ENCODE data around the gene MAP7D3. TPM values are rescaled to one million over a fixed set of nuclear protein-coding genes. Genes with fewer than 3 reads are reported as not detected.
"Not testable (repeated sequence)": the region's sequence is repeated elsewhere in the genome, so short reads cannot be mapped to it uniquely, and the experiment has no call there.

The MAP7D3 gene
- total RNA-seq, 1 donor = 19.9 TPM

DNA sequence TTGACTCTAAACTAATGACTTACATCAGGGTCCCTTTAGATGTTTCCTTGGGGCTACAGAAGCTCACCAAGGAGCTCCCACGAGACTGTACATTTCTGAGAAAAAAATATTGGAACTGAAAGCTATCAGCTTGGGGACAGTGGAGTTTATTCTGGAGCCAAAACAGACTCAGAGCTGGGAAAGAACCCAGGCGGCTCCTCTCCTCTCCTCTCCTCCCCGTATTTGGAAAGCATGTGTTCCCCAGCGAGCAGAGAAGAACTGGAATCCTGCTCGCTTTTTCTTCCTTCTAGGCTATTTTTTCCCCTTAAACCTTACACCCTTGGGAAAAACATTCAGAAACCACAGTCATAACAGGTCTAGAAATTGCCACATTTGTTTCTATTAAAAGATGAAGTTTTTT is 4.3 kb upstream of the MAP7D3 start:
- H3K4me3 ChIP-seq (ENCODE audit: low read depth, low read length) = no peak overlapping the region
- TF ChIP-seq, protein P1, sequence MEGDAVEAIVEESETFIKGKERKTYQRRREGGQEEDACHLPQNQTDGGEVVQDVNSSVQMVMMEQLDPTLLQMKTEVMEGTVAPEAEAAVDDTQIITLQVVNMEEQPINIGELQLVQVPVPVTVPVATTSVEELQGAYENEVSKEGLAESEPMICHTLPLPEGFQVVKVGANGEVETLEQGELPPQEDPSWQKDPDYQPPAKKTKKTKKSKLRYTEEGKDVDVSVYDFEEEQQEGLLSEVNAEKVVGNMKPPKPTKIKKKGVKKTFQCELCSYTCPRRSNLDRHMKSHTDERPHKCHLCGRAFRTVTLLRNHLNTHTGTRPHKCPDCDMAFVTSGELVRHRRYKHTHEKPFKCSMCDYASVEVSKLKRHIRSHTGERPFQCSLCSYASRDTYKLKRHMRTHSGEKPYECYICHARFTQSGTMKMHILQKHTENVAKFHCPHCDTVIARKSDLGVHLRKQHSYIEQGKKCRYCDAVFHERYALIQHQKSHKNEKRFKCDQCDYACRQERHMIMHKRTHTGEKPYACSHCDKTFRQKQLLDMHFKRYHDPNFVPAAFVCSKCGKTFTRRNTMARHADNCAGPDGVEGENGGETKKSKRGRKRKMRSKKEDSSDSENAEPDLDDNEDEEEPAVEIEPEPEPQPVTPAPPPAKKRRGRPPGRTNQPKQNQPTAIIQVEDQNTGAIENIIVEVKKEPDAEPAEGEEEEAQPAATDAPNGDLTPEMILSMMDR (IDR thresholded peaks at IDR 0.05; ENCODE audit: insufficient read depth, low read depth, low read length) = no peak
- no peak for DNase-seq (ENCODE audit: low read depth)

- DNase-seq (ENCODE audit: low read depth) = no peak
- H3K4me3 ChIP-seq (ENCODE audit: low read depth, low read length) = peak overlapping the region; percentile 71
- TF ChIP-seq, protein P1 (IDR thresholded peaks at IDR 0.05; ENCODE audit: insufficient read depth, low read depth, low read length) = no peak
These were observed 784 bp downstream of the MAP7D3 start for GRCh38 chrX:136250191-136251040.

DNA sequence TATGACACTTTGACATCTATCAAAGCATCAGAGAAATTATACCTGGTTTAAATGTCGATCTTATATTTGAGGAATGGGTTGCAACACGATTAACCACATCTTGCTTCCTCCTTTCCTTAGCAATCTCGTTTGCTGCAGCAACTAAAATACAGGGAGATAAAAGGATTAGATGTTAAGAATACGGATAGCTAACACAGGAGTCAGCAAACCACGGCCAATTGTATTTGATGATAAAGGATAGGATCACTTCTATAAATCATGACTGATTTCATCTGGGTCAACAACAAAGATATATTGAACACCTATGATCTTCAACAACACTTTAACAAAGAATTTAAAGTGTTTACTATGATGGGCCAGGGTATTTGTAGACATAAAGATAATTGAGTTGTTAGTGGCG is 5.0 kb downstream of the MAP7D3 start:
- no peak overlapping the region for H3K4me3 ChIP-seq (ENCODE audit: low read depth, low read length)
- DNase-seq (ENCODE audit: low read depth) = no peak
- TF ChIP-seq, protein P1 (IDR thresholded peaks at IDR 0.05; ENCODE audit: insufficient read depth, low read depth, low read length) = no peak

DNA sequence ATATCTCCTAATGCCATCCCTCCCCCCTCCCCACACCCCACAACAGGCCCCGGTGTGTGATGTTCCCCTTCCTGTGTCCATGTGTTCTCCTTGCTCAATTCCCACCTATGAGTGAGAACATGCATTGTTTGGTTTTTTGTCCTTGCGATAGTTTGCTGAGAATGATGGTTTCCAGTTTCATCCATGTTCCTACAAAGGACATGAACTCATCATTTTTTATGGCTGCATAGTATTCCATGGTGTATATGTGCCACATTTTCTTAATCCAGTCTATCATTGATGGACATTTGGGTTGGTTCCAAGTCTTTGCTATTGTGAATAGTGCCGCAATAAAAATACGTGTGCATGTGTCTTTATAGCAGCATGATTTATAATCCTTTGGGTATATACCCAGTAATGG is 13.4 kb downstream of the MAP7D3 start:
- H3K4me3 ChIP-seq (ENCODE audit: low read depth, low read length) = not testable (repeated sequence)

DNA sequence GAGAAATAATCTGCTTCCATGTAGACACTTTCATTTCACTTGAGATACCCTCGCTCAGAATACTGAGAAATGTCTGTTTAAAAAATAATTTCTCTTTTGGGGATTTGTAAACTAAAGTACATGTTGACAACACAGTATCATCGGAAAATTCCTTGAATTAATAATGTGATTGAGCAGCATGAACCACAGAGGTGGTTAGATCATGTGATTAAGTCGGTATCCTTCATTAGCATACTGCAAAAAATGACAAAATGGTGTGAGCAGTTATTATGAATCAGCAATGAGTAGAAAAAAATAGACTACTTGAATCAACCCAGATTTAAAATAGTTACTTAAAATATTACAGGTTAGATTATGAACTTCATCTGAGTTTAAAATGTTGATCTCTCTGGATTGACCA is 14.1 kb downstream of the MAP7D3 start:
- DNase-seq (ENCODE audit: low read depth) = no peak
- no peak overlapping the region for H3K4me3 ChIP-seq (ENCODE audit: low read depth, low read length)
- TF ChIP-seq, protein P1 (IDR thresholded peaks at IDR 0.05; ENCODE audit: insufficient read depth, low read depth, low read length) = no peak

More for the DNA sequence above, 13.4 kb downstream of the MAP7D3 start:
- not testable (repeated sequence) for DNase-seq (ENCODE audit: low read depth)

GRCh38 chrX:136228839-136229207 is 22.4 kb downstream of the MAP7D3 start:
- DNase-seq (ENCODE audit: low read depth) = no peak
- H3K4me3 ChIP-seq (ENCODE audit: low read depth, low read length) = no peak overlapping the region
- TF ChIP-seq, protein P1 (IDR thresholded peaks at IDR 0.05; ENCODE audit: insufficient read depth, low read depth, low read length) = no peak

DNA sequence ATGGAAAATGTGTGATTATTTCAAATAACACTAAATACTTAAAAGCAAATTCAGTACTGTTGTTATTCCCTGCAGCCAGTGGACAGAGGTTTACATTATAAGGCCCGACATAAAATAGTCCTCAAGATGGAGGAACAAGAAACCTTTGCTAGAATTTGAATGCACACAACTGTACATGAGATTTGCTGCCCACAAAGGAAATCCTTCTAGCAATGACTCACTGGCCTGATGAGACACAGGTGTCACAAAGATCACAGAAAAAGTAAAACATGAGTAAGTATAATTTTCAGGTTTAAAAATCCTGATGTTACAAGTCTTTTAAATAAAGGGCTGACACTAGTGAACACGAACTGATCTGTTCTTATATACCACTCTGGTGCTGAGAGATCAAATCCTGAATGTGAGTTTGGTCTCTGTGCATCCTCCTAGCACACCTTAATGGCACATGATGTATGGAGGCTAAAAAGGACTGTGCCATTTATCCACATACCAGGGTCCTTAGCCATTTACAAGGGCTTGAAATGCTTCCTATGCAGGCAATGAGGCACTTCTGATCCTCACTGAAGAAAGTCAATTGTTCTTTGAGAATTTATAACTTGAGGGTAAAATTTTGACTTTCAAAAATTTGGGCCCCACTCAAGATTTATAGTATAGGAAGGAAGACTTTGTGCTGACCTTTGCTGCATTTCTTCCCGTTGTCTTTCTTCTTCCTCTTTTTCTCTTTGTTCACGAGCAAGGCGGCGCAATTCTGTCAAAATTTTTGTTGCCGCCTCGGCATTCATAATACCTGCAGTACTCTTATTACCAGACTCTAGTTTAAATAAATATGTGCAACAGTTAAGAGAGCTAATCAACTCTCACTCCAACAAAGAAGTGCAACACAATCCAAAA is 23.0 kb downstream of the MAP7D3 start:
- no peak for DNase-seq (ENCODE audit: low read depth)
- TF ChIP-seq, protein P1 (IDR thresholded peaks at IDR 0.05; ENCODE audit: insufficient read depth, low read depth, low read length) = no peak
- no peak overlapping the region for H3K4me3 ChIP-seq (ENCODE audit: low read depth, low read length)
